SJCRH30 (cell line): ENCODE data around the gene TMEM72. TPM values are rescaled to one million over a fixed set of nuclear protein-coding genes. Genes with fewer than 3 reads are reported as not detected.

Experiments used
- DNase-seq, 2 experiments: peaks; one replicate each; pipeline ENCODE4 v3.0.0-alpha.2; 2015 to 2020
- H3K27ac ChIP-seq: fragments of 250-450 bp; sonication (Bioruptor Pico); 2 replicates; pipeline ENCODE4 v1.5.1; 2020; ENCODE audit warnings: mild to moderate bottlenecking, moderate library complexity
- H3K27me3 ChIP-seq: fragments of 250-450 bp; sonication (Bioruptor Pico); 2 replicates; pipeline ENCODE4 v1.5.1; 2020; ENCODE audit warnings: mild to moderate bottlenecking, moderate library complexity
- H3K36me3 ChIP-seq: fragments of 250-450 bp; sonication (Bioruptor Pico); 2 replicates; pipeline ENCODE4 v1.5.1; 2020; ENCODE audit warnings: mild to moderate bottlenecking, moderate library complexity
- H3K4me1 ChIP-seq: fragments of 250-450 bp; sonication (Bioruptor Pico); 2 replicates; pipeline ENCODE4 v1.5.1; 2020; ENCODE audit warnings: mild to moderate bottlenecking, moderate library complexity
- H3K4me3 ChIP-seq: fragments of 250-450 bp; sonication (Bioruptor Pico); 2 replicates; pipeline ENCODE4 v1.5.1; 2020; ENCODE audit warnings: mild to moderate bottlenecking, moderate library complexity
- H3K9me3 ChIP-seq: fragments of 250-450 bp; sonication (Bioruptor Pico); replicated peaks from 2 replicates; pipeline ENCODE4 v1.5.1; 2020; ENCODE audit warnings: mild to moderate bottlenecking, moderate library complexity
- total RNA-seq: library from RNA; depleted of rRNA; stranded (reverse); fragments of >200 nt; shearing (Covaris generic); gene quantifications from 2 replicates; pipeline ENCODE4 v1.2.3, GENCODE V29; 2014

The TMEM72 gene
- total RNA-seq, 1 experiment from 2014 or later, result 0.02 TPM

DNA sequence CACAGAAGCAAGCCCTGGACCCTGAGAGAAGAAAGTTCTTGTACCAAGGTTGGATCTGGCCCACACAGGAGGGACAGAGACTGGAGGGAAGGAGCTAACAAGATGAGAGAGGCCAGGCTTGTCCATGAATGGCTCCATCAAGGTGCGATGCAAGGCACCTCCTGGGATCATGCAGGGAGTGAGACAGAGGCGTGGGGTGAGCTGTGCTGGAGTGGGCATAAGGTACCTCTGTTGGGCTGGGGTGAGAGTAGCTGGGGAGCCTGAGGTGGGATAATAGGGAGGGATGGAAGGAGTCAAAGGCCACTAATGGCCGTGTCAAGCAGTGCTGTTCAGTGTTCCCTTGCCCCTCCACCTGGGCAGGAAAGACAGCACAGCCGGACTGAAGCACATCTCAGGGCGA, 9.9 kb downstream of the TMEM72 start:
- Histone ChIP-seq H3K27ac (no peak overlapping the region), H3K4me1 (no peaks in the 10 kb centered on the region), H3K4me3 (no peak overlapping the region), H3K27me3 (no peaks in the 10 kb centered on the region), H3K36me3 (no peaks in the 10 kb centered on the region), H3K9me3 (no peaks in the 10 kb centered on the region)
- no peak for DNase-seq

DNA sequence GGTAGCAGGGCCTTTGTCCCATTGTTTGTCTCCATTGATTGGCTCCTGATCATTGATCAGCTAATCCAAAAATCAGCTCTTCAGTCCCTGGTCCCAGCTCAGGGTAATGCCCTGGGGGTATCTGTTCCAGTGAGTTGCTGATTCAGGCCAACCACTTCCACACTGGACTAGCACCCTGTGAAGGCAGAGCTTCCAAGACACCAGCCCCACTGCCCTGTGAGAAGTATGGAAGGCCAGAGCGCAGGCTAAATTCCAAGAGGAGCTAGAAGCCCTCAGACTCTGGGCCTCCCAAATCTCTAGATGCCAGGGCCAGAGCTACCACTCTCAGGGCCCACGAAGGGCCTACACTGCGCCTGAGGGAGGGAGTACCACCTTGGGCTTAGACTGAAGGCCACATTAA, 10.4 kb downstream of the TMEM72 start:
- H3K36me3 ChIP-seq, result no peaks in the 10 kb centered on the region
- no peaks in the 10 kb centered on the region for H3K27me3 ChIP-seq
- no peaks in the 10 kb centered on the region for H3K4me1 ChIP-seq
- H3K4me3 ChIP-seq, result no peak overlapping the region
- no peak overlapping the region for H3K27ac ChIP-seq
- no peaks in the 10 kb centered on the region for H3K9me3 ChIP-seq
- no peak for DNase-seq

DNA sequence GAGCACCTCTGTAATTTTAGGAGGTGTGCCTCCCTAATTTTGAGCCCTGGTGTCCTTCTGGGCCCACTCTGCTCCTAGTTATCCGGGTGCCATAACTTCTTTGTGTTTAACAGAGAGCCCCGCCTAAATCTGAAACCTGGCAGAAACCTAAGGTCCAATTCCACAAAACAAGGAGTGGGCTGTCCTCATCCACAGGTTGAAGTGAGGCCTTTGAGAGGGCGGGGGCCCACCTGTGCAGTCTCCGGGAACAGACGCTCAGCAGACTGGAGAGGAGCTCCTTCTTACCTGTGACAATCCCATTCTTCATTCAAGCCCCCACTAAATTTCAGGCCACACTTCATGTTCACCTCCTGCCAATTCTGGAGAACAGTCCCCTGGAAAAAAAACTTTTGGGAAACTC, 10.9 kb downstream of the TMEM72 start:
- no peak for DNase-seq
- Histone ChIP-seq H3K27me3 (no peaks in the 10 kb centered on the region), H3K36me3 (no peaks in the 10 kb centered on the region), H3K4me1 (no peaks in the 10 kb centered on the region), H3K9me3 (no peaks in the 10 kb centered on the region), H3K4me3 (no peak overlapping the region), H3K27ac (no peak overlapping the region)

DNA sequence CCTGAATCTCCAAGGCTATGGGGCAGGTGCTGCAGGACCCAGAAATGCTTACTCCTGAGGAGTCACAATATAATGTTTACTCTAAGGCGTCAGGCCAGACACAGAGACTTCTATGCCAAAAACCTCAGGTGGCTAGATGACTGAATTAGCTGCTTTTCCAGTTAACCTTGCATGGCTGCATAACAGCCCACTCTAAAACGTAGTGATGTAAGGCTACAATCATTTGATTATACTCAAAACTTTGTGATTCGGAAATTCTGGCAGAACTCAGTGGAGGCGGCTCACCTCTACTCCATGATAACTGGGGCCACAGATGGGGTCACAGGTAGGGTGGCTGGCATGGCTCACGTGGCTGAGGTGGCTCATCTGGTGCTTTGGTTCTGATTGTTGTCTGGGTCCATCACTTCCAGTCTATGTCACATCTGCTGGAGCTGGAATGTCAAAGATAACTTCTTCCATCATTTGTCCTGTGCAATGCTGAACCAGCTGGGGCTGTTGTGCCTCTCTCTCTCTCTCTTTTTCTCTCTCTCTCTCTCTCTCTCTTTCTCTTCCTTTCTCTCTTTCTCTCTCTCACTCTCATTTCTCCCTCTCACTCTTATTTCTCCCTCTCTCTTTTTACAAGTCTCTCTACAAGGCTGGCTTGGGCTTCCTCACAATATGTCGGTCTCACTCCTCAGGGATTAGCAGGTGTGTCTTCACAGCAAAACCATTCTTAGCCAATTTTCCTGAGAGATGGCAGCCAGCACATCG, 11.8 kb downstream of the TMEM72 start:
- Histone ChIP-seq H3K27me3 (no peaks in the 10 kb centered on the region), H3K36me3 (no peaks in the 10 kb centered on the region), H3K4me1 (no peaks in the 10 kb centered on the region), H3K9me3 (no peaks in the 10 kb centered on the region), H3K27ac (no peak overlapping the region), H3K4me3 (no peak overlapping the region)
- DNase-seq, result no peak

DNA sequence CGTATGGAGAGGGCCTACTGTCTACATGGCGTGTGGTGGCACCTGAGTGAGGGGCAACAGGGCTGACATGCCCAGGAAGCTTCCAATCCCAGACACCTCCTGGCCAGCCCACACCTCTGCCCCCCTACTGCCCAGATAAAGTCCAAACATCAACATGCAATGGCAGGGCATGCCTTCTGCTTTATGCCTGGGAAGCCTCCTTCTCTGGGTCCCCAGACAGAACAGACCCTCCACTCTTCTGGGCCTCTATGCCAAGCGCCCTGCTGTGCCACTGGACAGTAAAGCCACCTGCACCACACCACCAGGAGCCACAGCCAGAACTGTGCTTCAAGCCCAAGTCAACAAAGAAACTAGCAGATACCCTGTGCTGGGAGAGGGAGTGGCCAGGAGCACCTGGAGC, 12.5 kb downstream of the TMEM72 start:
- no peaks in the 10 kb centered on the region for H3K4me1 ChIP-seq
- no peaks in the 10 kb centered on the region for H3K27me3 ChIP-seq
- no peak overlapping the region for H3K4me3 ChIP-seq
- no peak for DNase-seq
- no peaks in the 10 kb centered on the region for H3K9me3 ChIP-seq
- no peaks in the 10 kb centered on the region for H3K36me3 ChIP-seq
- H3K27ac ChIP-seq, result no peak overlapping the region

DNA sequence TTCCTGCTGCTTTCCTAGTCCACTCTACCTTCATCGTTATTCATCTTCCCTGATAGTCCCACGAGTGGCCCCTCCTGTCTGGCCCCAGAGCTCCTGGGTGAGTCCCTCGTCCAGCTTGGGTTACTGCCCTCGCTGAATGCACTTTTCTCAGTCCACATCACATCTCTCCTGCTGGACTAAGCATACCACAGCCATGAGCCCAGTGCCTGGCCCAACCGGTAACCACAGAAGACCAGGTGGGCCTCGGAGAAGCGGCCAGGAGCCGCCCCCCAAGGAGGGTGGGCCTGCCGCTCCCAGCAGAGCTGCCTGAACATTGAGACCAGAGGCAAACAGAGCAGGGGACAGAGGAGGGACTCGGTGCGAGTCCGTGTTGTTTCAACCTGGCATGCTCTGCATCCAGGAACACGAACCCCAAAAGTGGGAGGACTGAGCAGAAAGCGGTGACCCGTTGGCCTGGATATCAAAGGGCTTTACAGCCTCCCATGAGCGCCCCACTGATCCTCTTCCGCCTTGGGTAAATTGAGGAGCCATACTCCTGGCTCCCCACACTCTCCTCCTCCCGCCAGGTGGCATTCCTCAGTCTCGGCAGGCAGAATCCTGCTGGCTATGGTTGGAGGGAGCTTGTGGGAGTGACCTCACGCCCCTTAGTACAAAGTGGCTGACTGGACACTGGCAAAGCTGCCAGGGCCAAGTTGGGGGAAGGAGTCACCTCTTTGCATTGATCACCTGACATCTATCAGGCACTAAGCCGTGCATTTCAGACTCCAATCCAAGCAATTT, 13.3 kb downstream of the TMEM72 start:
- no peak for DNase-seq

DNA sequence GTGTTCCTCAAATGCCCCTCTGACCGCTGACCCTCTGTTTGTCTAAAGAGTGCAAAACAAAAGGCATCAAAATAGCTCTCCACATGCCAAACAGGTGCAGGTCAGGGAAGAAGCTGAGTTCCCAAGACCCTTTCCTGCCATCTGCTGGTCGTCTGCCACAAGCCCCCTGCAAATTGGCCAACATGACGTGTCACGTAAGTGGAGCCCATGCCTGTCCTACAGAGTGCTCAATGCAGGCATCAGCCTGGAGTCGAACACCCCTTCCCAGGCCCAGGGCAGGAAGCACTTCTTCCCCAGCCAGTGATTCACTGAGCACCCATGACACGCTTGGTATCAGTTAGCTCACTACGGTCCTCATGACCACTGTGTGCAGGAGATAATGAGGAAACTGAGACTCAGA, 14.1 kb downstream of the TMEM72 start:
- no peaks in the 10 kb centered on the region for H3K9me3 ChIP-seq
- H3K27me3 ChIP-seq, result no peaks in the 10 kb centered on the region
- no peaks in the 10 kb centered on the region for H3K4me1 ChIP-seq
- no peak overlapping the region for H3K4me3 ChIP-seq
- DNase-seq, result peak; percentile 51 to 73
- no peak overlapping the region for H3K27ac ChIP-seq
- H3K36me3 ChIP-seq, result no peaks in the 10 kb centered on the region

More for the DNA sequence above, 13.3 kb downstream of the TMEM72 start:
- no peaks in the 10 kb centered on the region for H3K4me1 ChIP-seq
- no peaks in the 10 kb centered on the region for H3K27me3 ChIP-seq
- H3K27ac ChIP-seq, result no peak overlapping the region
- no peak overlapping the region for H3K4me3 ChIP-seq
- no peaks in the 10 kb centered on the region for H3K9me3 ChIP-seq
- no peaks in the 10 kb centered on the region for H3K36me3 ChIP-seq

DNA sequence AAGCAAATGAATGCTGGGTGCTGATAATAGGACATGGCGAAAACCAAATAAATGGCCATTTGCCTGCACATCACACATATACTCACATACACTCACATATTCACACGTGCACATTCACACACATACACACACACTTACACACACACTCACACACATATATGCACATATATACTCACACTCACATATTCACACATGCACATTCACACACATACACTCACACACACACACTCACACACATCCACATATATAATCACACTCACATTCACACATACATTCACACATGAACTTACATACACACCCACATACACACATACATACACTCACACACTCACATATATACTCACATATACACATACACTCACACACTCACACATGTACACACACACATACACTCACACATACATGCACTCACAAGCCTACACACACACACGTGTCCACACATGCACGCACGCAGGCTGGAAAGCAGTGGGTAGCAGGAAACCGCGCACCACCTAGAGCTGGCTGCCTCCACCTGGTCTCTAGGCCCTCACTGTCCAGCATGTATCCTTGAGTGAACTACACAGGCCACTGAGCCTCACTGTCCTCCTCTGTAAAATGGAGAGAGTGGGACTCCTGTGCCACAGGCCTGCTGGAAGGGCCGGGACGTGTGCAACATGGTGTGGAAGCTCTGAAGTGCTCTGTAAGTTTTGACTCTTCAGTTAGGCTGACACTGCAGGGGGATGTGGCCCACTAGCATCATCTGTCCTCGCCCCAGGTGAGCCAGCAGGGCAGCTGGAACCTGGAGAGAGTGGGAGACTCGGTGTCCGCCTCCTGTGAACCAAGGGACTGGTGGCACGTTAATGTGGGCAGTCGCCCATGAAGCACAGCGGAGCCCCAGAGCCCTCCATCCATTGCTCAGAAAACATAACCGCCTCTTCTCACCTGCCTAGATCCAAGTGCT, 14.9 kb downstream of the TMEM72 start:
- Histone ChIP-seq H3K4me1 (no peaks in the 10 kb centered on the region), H3K9me3 (no peaks in the 10 kb centered on the region), H3K27me3 (no peaks in the 10 kb centered on the region), H3K27ac (no peak overlapping the region), H3K4me3 (no peak overlapping the region), H3K36me3 (no peaks in the 10 kb centered on the region)
- no peak for DNase-seq

DNA sequence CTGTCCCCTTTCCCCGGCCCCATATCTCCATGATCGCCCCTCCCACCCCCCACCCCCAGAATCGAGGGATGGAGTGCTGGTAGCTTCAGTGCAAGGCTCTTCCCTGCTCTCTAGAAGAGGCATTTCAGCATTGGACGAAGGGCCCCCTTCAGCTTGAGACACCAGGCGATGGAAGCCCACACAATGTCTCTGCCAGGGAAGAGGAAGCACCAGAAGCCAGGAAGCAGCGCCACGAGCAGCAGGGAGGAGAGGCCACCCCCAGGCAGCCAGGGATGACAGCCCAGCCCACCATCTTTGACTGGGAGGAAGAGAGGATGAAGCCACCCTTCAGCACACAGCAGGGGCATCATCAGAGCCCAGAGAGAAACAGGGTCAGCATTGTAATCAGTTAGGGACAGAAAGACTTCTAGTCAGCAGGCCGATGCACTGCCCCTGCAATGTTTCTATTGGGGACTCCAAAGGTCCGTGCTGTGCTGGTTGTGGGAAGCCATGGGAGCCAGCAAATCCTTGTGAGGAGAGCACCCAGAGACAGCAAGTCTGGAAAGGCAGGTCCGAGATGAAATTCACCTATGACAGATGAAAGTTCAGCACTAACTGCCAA, 15.7 kb downstream of the TMEM72 start:
- no peaks in the 10 kb centered on the region for H3K9me3 ChIP-seq
- no peak for DNase-seq
- no peak overlapping the region for H3K27ac ChIP-seq
- H3K4me1 ChIP-seq, result no peaks in the 10 kb centered on the region
- H3K27me3 ChIP-seq, result no peaks in the 10 kb centered on the region
- no peaks in the 10 kb centered on the region for H3K36me3 ChIP-seq
- no peak overlapping the region for H3K4me3 ChIP-seq

DNA sequence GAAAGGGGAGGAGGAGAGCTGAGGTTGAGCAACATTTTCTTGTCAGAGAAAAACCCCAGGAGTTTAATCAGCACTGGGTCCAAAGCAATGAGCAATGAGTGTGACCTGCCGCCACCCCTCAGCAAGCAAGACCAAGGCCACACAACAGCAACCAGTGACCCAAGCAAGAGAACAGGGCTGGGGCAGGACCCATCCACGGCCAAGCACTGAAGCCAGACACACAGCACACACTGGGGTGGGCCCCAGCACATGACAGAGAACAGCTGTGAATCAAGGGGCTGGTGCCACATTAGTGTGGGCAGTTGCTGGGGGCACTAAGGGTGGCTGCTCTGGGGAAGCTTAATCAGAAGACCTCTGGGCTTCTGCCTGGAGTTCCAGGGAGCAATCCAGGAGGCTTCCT, 16.2 kb downstream of the TMEM72 start:
- DNase-seq, result no peak
- H3K27me3 ChIP-seq, result no peaks in the 10 kb centered on the region
- H3K27ac ChIP-seq, result no peak overlapping the region
- no peaks in the 10 kb centered on the region for H3K9me3 ChIP-seq
- no peak overlapping the region for H3K4me3 ChIP-seq
- no peaks in the 10 kb centered on the region for H3K36me3 ChIP-seq
- no peaks in the 10 kb centered on the region for H3K4me1 ChIP-seq

DNA sequence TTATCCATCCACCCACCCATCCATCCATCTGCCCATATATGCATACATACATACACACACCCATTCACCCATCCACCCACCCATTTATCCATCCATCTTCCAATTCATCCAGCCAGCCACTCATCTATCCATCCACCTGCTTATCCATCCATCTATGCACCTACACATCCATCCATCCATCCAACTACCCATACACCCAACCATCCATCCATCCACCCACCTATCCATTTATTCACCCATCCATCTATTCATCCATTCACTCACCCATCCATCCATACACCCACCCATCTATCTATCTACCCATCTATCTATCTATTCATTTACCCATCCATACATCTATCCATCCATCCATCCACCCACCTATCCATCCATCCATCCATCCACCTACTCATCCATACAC, 17.3 kb downstream of the TMEM72 start:
- DNase-seq, result no peak
- no peaks in the 10 kb centered on the region for H3K36me3 ChIP-seq
- no peak overlapping the region for H3K4me3 ChIP-seq
- no peak overlapping the region for H3K27ac ChIP-seq
- H3K27me3 ChIP-seq, result no peaks in the 10 kb centered on the region
- no peaks in the 10 kb centered on the region for H3K9me3 ChIP-seq
- H3K4me1 ChIP-seq, result no peaks in the 10 kb centered on the region

DNA sequence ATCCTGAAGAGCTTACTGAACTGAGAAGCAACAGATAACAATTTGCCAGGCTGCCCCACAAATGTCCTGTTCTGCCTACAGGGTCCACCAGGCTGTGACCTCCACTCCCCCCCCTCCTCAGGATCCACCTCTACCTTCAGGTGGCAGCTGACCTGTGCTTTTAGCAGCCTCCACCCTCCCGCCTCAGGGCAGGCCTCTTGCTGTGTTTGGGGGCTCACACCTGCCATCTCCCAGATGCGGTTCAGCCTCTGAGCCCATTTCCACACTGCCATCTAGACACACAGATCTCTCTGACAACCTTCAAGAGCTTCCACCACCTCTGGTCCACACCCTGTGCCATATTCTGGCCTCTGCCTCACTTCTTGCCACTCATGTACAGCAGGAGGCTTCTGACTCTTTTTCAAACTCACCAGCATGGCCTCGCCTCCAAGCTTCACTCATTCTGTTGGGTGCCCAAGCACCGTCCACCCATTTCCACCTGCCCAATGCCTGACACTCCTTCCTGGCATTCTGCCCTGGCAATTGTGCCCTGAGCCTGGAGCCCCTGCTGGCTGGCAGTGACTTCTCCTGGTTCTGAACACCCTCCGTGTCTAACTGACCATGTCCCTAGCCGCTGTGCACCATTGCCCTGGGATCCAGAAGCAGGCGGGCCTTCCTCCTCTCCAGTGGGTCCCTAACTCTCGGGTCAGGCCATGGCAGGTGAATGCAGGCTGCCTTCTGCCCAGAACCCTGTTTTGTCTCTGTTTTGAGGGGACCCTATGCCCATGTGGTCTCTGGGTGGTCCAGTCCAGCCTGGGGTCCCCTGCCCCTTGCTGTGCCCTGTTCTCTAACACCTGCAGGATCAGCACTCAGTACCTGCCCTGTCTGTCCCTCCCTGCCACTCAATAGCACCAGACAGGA, 18.5 kb downstream of the TMEM72 start:
- Histone ChIP-seq H3K9me3 (no peaks in the 10 kb centered on the region), H3K4me1 (no peaks in the 10 kb centered on the region), H3K36me3 (no peaks in the 10 kb centered on the region), H3K4me3 (no peak overlapping the region), H3K27ac (no peak overlapping the region), H3K27me3 (no peaks in the 10 kb centered on the region)
- no peak for DNase-seq

DNA sequence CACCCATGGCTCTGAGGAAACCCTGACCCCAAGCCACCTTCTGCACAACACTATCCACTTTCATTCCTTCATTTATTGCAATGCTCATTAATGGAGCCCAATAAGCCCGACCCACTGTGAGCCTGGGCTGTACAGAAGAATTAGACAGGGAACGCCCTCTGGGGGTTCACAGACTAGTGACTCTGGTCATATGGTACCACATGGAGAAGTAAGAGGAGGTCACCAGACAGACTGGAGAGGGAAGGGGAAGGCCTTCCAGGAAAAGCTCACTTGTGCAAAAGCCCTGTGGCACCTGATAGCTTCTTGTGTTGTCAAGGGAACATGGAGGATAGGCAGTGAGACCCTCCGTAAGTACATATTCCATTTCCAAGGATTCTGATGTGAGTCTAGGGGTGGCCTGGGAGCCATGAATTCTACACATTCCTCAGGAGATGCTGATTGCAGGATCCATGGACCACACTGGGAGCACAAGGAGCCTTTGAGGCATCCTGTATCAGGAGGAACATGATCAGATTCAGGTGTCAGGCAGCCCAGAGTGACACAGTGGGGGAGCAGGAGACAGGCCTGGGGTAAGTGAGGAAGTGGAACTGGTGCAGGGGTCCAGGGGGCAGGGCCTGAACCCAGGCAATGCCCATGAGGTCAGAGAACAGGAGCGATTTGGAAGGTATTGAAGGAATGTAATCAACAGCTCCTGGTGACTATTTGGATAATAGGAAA, 19.9 kb downstream of the TMEM72 start:
- Histone ChIP-seq H3K4me1 (peaks cover 9% of the 10 kb centered on the region; the same call in 1 of the 2 replicates), H3K27ac (no peak overlapping the region), H3K27me3 (no peaks in the 10 kb centered on the region), H3K36me3 (no peaks in the 10 kb centered on the region), H3K9me3 (no peaks in the 10 kb centered on the region), H3K4me3 (no peak overlapping the region)
- DNase-seq, result no peak
